IMR-90 (cell line): ENCODE results near the gene GNMT.

Experiments
- BHLHE40 ChIP-seq: fragments of 150-350 bp; IDR thresholded peaks from 2 replicates; pipeline ENCODE4 v1.6.1; 2016; ENCODE audit warnings: mild to moderate bottlenecking, low read depth, low read length
- CEBPB ChIP-seq: IDR thresholded peaks from 2 replicates; pipeline ENCODE4 v1.6.1; 2012; ENCODE audit warnings: low read depth, low read length, improper control_type of control experiment
- CHD1 ChIP-seq: IDR thresholded peaks from 2 replicates; pipeline ENCODE4 v1.6.1; 2012; ENCODE audit warnings: low read depth, low read length, improper control_type of control experiment
- CTCF ChIP-seq: conservative IDR thresholded peaks from 2 replicates; pipeline ENCODE4 v1.5.1; 2012; ENCODE audit warnings: mild to moderate bottlenecking, low read depth, low read length, improper control_type of control experiment
- FOS ChIP-seq: fragments of 150-350 bp; IDR thresholded peaks from 2 replicates; pipeline ENCODE4 v1.6.1; 2016; ENCODE audit warnings: low read depth, low read length
- MXI1 ChIP-seq: IDR thresholded peaks from 2 replicates; pipeline ENCODE4 v1.6.1; 2012; ENCODE audit warnings: low read depth, mild to moderate bottlenecking, low read length, moderate library complexity, borderline replicate concordance
- POLR2A ChIP-seq: IDR thresholded peaks from 2 replicates; pipeline ENCODE4 v1.6.1; 2012; ENCODE audit warnings: mild to moderate bottlenecking, low read depth, low read length
- RAD21 ChIP-seq: IDR thresholded peaks from 2 replicates; pipeline ENCODE4 v1.6.1; 2012; ENCODE audit warnings: low read length, improper control_type of control experiment
- RFX5 ChIP-seq: IDR thresholded peaks from 2 replicates; pipeline ENCODE4 v1.8.0; 2012; ENCODE audit warnings: low read depth, mild to moderate bottlenecking, low read length, moderate library complexity
- SMC3 ChIP-seq: fragments of 150-350 bp; IDR thresholded peaks from 2 replicates; pipeline ENCODE4 v1.6.1; 2016; ENCODE audit warnings: low read depth, mild to moderate bottlenecking, antibody characterized with exemption, low read length, moderate library complexity
- TF ChIP-seq, protein P1 (sequence below): fragments of 150-350 bp; IDR thresholded peaks from 2 replicates; pipeline ENCODE4 v1.6.1; 2017; ENCODE audit warnings: mild to moderate bottlenecking, antibody characterized with exemption, low read length, low read depth

DNA sequence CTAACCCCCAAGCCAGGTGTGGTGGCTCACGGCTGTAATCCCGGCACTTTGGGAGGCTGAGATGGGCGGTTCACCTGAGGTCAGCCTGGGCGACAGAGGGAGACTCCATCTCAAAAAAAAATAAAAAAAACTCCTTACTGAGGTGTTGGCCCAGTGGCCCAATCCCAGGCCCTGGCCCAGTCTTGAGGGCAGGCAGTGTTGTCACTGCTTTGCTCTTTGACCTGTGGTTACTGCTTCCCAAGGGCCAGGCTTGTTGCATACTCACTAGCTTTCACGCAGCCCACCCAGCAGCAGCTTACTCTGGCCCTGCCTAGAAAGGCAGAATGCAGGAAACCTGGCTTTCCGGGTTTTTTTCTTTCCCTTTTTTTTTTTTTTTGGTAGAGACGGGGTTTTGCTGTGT is 18.1 kb upstream of the GNMT start:
- TF ChIP-seq POLR2A (no peak), CTCF (no peak), SMC3 (no peak), CEBPB (no peak), RAD21 (no peak), FOS (no peak), MXI1 (no peak), BHLHE40 (no peak), CHD1 (no peak), RFX5 (no peak)
- TF ChIP-seq, protein P1, sequence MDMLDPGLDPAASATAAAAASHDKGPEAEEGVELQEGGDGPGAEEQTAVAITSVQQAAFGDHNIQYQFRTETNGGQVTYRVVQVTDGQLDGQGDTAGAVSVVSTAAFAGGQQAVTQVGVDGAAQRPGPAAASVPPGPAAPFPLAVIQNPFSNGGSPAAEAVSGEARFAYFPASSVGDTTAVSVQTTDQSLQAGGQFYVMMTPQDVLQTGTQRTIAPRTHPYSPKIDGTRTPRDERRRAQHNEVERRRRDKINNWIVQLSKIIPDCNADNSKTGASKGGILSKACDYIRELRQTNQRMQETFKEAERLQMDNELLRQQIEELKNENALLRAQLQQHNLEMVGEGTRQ, result no peak
